NOMO-1 treated with dmso at 0.1 percent for 144 hours (cell line): ENCODE measurements around the gene LCLAT1.

Source experiments
- DNase-seq: peaks from one replicate; lab custom pipeline; 2025; ENCODE audit not compliant: unreplicated experiment; lab: John Stamatoyannopoulos, UW

The LCLAT1 gene

GRCh38 chr2:30689496-30690125, 242.6 kb downstream of the LCLAT1 start:
- no peak for DNase-seq

- no peak for DNase-seq
Measured at GRCh38 chr2:30690126-30690561, 243.1 kb downstream of the LCLAT1 start.

DNA sequence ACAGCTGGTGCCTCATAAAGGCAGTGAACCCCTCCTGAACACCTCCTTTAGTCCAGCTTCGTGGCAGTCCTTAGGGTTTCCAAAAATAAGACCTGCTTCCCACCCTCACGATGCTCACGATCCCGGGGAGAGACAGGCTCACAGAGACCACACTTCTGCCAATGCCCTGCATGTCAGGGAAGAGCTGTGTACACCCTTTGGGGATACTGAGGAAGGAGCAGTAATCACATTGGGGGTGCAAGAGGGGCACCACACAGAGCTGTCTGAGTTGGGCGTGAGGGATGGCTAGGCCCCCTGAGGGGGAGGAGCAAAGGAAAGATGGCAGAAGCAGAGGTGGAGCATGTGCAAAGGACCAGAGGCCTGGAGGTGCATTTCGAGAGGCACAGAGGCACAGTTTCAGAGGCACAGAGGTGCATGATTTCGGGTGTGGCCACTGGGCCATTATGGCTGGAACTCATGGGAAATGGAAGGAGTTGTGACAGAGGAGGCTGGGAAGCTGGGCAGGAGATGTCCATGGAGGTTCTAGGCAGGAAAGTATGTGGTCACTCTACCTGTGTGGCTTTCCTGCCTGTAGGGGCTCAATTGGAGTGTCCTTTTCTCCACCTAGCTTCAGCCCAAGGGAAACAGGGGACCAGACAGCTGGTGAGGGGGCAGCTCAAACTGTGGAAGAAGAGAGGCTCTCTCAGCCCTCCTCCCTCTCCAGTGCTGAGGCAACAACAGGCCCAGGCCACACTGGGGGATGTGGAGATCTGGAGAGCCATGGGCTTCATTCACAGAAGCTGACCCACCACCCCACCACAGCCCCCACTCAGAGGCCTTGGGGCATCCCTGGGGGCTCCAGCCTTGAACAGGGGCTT, 244.3 kb downstream of the LCLAT1 start:
- no peak for DNase-seq

- DNase-seq = no peak
Measured at GRCh38 chr2:30691948-30692828, 245.1 kb downstream of the LCLAT1 start.

GRCh38 chr2:30692829-30693275, 245.8 kb downstream of the LCLAT1 start:
- no peak for DNase-seq
